Measurements from ENCODE around the gene KCNK10.

Gene KCNK10

GRCh38 chr14:88318406-88318805 lies 4.7 kb downstream of the KCNK10 start:
- DNase-seq: no peak

- DNase-seq: no peak
These were observed 6.5 kb downstream of the KCNK10 start for GRCh38 chr14:88316521-88316920.

GRCh38 chr14:88312257-88312656 lies 10.8 kb downstream of the KCNK10 start:
- DNase-seq: no peak

DNA sequence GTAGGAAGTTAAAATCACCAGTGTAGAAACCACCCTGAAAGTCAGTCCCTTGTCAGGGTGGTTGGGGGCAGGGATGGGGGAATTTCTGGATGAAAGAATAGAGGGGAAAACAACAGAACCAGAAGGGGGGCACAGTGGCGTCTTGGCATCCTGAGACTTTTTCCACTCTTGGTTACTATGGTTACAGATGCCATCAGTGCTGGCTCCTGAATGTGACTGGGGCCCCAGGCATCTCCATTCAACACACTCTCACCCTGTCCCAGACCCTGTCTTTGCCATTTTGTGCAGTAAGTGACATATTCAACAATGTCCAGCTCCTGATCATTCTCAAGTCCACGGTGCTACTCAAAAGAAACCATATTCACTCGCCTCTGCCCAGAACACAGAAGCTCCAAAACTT lies 11.3 kb downstream of the KCNK10 start:
- no peak for DNase-seq

DNA sequence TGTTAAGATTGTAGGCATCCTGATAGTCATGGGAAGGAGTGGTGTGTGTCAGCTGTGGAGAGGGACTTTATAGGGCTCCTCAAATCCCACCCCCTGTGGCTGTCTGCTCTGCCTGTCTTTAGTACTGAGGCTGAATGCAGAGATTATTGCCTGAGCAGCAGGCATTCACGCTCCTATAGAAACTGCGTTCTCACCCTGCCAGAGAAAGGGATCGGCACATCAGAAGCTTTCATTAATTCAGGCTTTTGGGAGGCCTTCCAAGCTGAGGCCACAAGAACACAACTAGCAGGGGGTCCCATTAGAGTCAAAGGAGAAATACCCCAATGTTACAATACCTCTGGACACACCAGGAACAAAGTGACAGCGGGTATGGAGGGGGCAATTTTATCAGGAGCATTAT lies 12.6 kb downstream of the KCNK10 start:
- no peak for DNase-seq

- no peak for DNase-seq
These were observed 13.0 kb downstream of the KCNK10 start for GRCh38 chr14:88310021-88310420.

GRCh38 chr14:88305528-88306322 lies 17.3 kb downstream of the KCNK10 start:
- DNase-seq: no peak

GRCh38 chr14:88303041-88303440 lies 20.0 kb downstream of the KCNK10 start:
- DNase-seq: no peak

GRCh38 chr14:88301381-88301780 lies 21.7 kb downstream of the KCNK10 start:
- DNase-seq: no peak

- no peak for DNase-seq
These were observed 22.3 kb downstream of the KCNK10 start for GRCh38 chr14:88300817-88301216.

DNA sequence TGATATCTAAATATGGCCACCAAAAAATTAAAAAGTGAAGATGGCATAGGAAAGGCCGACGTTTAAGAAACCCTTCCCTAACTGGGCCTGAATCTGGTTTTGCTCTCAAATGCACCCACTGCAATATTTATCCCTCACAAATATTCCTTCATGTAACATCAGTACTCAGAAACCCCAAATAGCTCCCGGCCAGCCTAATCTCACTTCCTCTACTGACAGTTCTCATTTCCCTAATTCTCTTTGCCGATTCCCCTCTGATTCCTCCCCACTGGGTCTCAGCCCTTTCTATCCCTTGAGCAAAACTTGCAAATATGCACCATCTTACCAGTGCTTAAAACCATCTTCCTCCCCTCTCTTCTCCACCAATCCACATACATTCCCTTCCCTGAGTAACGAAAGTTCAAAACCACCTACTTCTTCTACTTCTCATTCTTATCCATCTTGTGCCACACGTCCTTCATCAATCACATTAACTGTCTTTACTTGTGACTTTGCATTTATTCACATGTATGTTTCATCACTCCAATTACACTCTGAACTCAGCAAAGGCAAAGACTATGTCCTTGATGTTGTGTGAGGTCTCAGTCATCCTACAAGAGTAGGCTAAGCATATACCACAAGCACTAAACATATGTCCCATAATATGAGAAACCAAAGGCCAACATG lies 23.1 kb downstream of the KCNK10 start:
- no peak for DNase-seq

DNA sequence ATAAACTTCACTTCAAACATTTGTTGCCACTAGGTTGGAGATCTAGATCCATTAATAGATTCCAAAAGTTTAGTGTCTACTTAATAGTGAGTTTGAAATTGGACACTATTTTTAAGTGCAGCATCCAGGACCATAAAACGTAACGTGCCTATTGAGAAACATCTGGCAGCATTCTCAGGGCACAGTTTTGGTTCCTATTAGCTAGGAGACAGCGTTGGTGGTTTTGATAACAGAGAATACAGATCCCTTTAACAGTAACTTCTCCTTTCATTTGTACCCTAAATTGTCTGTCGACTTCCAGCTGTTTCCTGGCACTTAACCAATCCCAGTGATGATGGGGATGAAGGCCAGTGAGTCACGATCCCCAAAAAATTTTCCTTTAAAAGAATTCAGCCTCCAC lies 25.8 kb downstream of the KCNK10 start:
- DNase-seq: no peak

- DNase-seq: no peak
These were observed 26.7 kb downstream of the KCNK10 start for GRCh38 chr14:88296351-88296750.

GRCh38 chr14:88289996-88290395 lies 33.1 kb downstream of the KCNK10 start:
- DNase-seq: no peak

- peak; percentile 2 for DNase-seq
These were observed 33.8 kb downstream of the KCNK10 start for GRCh38 chr14:88289234-88289633.

DNA sequence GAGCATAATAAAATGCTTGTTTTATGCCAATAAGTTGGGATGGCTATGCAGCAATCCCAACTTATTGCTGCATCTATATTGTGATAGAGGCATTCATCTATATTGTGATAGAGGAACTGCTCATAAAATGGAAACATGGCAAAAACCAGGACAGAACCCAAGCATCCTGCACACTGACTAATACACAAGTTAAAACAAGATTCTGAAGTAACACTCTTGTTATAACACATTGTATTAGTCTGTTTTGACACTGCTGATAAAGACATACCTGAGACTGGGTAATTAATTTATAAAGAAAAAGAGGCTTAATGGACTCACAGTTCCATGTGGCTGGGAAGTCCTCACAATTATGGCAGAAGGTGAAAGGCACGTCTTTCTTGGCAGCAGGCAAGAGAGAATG lies 36.8 kb downstream of the KCNK10 start:
- no peak for DNase-seq

- DNase-seq: no peak
These were observed 41.6 kb downstream of the KCNK10 start for GRCh38 chr14:88281447-88281846.

- no peak for DNase-seq
These were observed 46.0 kb downstream of the KCNK10 start for GRCh38 chr14:88276923-88277596.

DNA sequence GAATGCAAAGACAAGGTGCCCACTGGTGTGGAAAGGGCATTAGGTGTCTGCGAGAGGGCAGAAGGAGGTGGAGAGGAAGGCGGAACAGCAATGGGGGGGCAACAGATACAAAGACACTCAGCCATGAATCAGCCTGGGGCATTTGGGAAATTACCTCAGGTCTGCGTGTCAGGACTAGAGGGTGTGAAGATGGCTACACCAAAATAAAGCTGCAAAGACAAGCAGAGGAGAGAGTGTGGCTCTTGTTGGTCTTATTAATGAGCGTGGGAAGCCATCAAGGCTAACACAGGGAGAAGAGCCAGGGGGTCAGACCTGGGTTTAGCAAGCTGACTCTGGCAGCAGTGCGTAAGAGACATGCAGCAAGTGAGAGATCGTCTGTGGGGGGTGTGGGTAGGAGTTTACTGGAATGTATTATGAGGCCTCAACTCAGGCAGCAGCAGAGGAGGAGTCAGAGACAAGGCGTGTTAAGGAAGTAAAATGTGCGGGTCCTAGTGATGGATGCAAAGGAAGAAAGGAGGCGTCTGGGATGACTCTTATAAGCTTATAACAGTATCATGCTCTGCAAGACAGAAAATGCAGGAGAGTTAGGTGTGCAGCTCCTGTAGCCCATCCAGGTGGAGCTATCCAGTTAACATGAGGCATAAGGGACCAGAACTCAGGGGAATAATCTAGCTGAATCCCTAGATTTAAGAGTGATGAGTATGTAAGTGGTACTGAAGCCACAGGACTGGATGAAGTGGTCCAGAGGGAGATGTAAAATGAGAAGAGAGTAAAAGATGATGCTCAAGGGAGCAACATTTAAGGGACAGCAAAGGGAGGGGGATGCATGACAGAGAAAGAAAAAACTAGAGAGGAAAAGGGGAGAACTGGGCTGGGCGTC lies 50.4 kb downstream of the KCNK10 start:
- no peak for DNase-seq

DNA sequence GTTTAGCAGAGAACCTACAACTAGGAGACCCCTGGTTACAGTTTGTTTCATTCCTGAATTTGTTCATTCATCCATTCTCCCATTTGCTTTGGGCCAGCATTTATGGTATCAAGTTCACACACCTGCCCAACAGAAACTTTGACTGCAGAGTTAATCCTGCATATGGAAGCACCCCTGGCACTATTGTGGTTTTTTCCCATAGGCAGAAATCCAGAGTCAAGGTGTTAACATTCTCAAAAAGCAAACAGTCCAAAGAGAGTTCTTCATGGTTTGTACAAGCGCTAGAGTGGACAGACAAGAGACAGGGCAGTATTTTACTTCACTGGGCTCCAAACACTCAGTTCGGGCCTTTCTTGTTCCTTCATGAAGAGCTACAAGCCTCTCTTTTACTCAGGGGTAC lies 51.9 kb downstream of the KCNK10 start:
- no peak for DNase-seq

DNA sequence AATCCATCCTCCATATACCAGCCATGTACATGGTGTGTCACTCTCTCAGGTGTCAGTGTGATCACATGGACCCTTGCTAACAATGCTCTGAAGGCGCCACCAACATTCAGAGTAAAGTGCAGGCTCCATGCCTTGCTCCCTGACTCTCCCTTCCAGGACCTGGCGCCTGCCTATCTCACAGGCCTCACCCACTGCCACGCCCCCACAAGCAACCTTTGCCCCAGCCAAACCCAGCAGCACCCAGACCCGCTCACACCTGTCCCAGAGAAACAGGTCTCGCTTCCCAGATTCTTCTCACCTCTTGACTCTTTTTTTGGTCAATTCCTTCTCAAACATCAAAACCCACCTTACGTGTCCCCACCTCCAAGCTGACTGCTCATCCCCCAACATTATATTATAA lies 52.3 kb downstream of the KCNK10 start:
- DNase-seq: no peak

GRCh38 chr14:88269806-88270420 lies 53.2 kb downstream of the KCNK10 start:
- no peak for DNase-seq

DNA sequence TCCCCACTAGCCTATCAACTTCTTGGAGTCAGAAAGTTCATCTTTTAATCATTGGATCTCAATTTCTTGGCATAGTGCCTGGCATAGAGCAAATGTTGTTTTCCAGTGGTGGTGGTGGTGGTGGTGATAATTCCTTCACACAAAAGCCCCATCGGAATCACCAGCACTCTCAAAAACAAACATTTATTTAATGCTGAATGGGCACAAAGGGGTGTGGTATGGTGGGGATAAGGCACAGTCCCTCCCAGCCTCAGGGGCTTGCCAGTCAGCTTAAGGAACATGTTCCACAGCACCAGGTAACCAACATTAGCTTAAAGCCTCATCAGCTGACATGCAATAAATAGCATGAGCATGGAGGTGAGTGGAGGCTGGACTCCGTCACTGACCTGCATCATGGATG lies 56.6 kb downstream of the KCNK10 start:
- DNase-seq: no peak

All from EL (cell line).